Cardiac muscle cell (in vitro differentiated cells and primary cell): Measurements from ENCODE around the gene HINT2. TPM values are rescaled to one million over a fixed set of nuclear protein-coding genes. Genes with fewer than 3 reads are reported as not detected.

Experiments
- DNase-seq, 2 donors: peaks; one replicate each; pipeline versions ENCODE4 v3.0.0 to v3.0.0-alpha.2; 2010 to 2017; ENCODE audit warnings: low read depth in 1 of 2, low spot score in 1 of 2
- H3K27ac ChIP-seq: fragments of 200-600 bp; sonication (generic); 2 replicates; pipeline ENCODE4 v1.5.1; 2016
- H3K27me3 ChIP-seq: fragments of 200-600 bp; sonication (generic); 2 replicates; pipeline ENCODE4 v1.6.0; 2016; ENCODE audit warnings: control low read depth
- H3K36me3 ChIP-seq: fragments of 200-600 bp; sonication (generic); 2 replicates; pipeline ENCODE4 v1.5.1; 2016; ENCODE audit warnings: control low read depth
- H3K4me1 ChIP-seq: fragments of 200-600 bp; sonication (generic); 2 replicates; pipeline ENCODE4 v1.8.1; 2017; ENCODE audit warnings: low read depth, mild to moderate bottlenecking, mixed run types
- H3K4me3 ChIP-seq: fragments of 200-600 bp; sonication (generic); 2 replicates; pipeline ENCODE4 v1.5.1; 2016; ENCODE audit warnings: mild to moderate bottlenecking
- H3K9me3 ChIP-seq: fragments of 200-600 bp; sonication (generic); 2 replicates; pipeline ENCODE4 v1.5.1; 2017; ENCODE audit warnings: low read depth, mild to moderate bottlenecking, control low read depth
- CTCF ChIP-seq: IDR thresholded peaks from 2 replicates; pipeline ENCODE4 v1.5.1; 2012; ENCODE audit warnings: low read depth, mild to moderate bottlenecking, low read length
- polyA plus RNA-seq: library from polyadenylated mRNA; unstranded; fragments of >200 nt; fragmentation: Nextera tagmentation; extraction: Ambion mirVana; gene quantifications from 2 replicates; pipeline ENCODE4 v1.2.1, GENCODE V29; 2016
- total RNA-seq: library from RNA; depleted of rRNA; stranded (reverse); fragments of >200 nt; gene quantifications from 2 replicates; pipeline ENCODE4 v1.2.3, GENCODE V29; 2016

HINT2 gene
- total and polyA plus RNA-seq, 2 experiments from 2014 or later, result 48.5 to 177 TPM

- Histone ChIP-seq H3K4me3 (no peak overlapping the region), H3K27ac (no peak overlapping the region), H3K36me3 (no peaks in the 10 kb centered on the region), H3K9me3 (no peaks in the 10 kb centered on the region), H3K4me1 (peaks cover 27% of the 10 kb centered on the region), H3K27me3 (no peaks in the 10 kb centered on the region)
- DNase-seq, result no peak
- no peak for TF ChIP-seq CTCF
These were observed 18.0 kb upstream of the HINT2 start for GRCh38 chr9:35832814-35833213.

GRCh38 chr9:35831040-35831439 lies 16.2 kb upstream of the HINT2 start:
- Histone ChIP-seq H3K4me1 (peaks cover 27% of the 10 kb centered on the region), H3K4me3 (no peak overlapping the region), H3K36me3 (no peaks in the 10 kb centered on the region), H3K27ac (no peak overlapping the region), H3K9me3 (no peaks in the 10 kb centered on the region), H3K27me3 (no peaks in the 10 kb centered on the region)
- no peak for TF ChIP-seq CTCF
- DNase-seq, result no peak

GRCh38 chr9:35829764-35830096 lies 14.9 kb upstream of the HINT2 start:
- Histone ChIP-seq H3K36me3 (no peaks in the 10 kb centered on the region), H3K4me3 (peak overlapping the region; percentile 71), H3K27me3 (no peaks in the 10 kb centered on the region), H3K27ac (peak overlapping the region; percentile 93), H3K4me1 (peaks cover 27% of the 10 kb centered on the region), H3K9me3 (no peaks in the 10 kb centered on the region)
- no peak for DNase-seq
- TF ChIP-seq CTCF, result no peak

- peaks cover 24% of the 10 kb centered on the region for H3K4me1 ChIP-seq
These were observed 14.4 kb upstream of the HINT2 start, which contains the start of gene TMEM8B for GRCh38 chr9:35829084-35829763. TMEM8B (plus strand) TSS chr9:35829228; CDS start chr9:35829448, 220 bp downstream.

GRCh38 chr9:35828716-35829083 lies 13.9 kb upstream of the HINT2 start, which contains the start of gene FAM221B:
FAM221B (minus strand) TSS chr9:35828732; CDS start chr9:35826161, 2,571 bp downstream.
- DNase-seq, result peak in 1 of 2 donors; percentile 46

More at GRCh38 chr9:35829084-35829763, 14.4 kb upstream of the HINT2 start, which contains the start of gene TMEM8B:
- peak; percentile 94 to 97 for DNase-seq
- Histone ChIP-seq H3K36me3 (no peaks in the 10 kb centered on the region), H3K27me3 (no peaks in the 10 kb centered on the region), H3K27ac (peak within 1 kb of the TSS; percentile 93), H3K9me3 (no peaks in the 10 kb centered on the region), H3K4me3 (peak within 1 kb of the TSS; percentile 71)
- no peak for TF ChIP-seq CTCF

More at GRCh38 chr9:35828716-35829083, 13.9 kb upstream of the HINT2 start, which contains the start of gene FAM221B:
- no peak for TF ChIP-seq CTCF
- Histone ChIP-seq H3K9me3 (no peaks in the 10 kb centered on the region), H3K27me3 (no peaks in the 10 kb centered on the region), H3K27ac (peak within 1 kb of the TSS; percentile 93), H3K4me3 (peak within 1 kb of the TSS; percentile 71), H3K36me3 (no peaks in the 10 kb centered on the region), H3K4me1 (peaks cover 21% of the 10 kb centered on the region)
